Activated CD4-positive, alpha-beta T cell treated with anti-CD3 and anti-CD28 coated beads for 36 hours (primary cell): ENCODE results near the gene NFIL3. TPM values are rescaled to one million over a fixed set of nuclear protein-coding genes. Genes with fewer than 3 reads are reported as not detected.

Experiments
- ATAC-seq: fragments of 200-7000 bp; cut with Tn5 transposase; one replicate; pipeline ENCODE4 v1.10.0; 2021; ENCODE audit warnings: mild to moderate bottlenecking, moderate library complexity
- CTCF ChIA-PET: fragments of 350-600 bp; sonication (Branson Sonifier 250); formaldehyde crosslinking; loops from one replicate; lab custom pipeline; 2021; ENCODE audit warnings: antibody characterized with exemption; lab: Charles Lee
- POLR2A ChIA-PET: fragments of 350-600 bp; sonication (Branson Sonifier 250); formaldehyde crosslinking; loops from one replicate; lab custom pipeline; 2021; ENCODE audit warnings: antibody characterized with exemption, inconsistent platforms; lab: Charles Lee
- DNase-seq: peaks from one replicate; pipeline ENCODE4 v3.0.0-alpha.2; 2020
- H3K27ac Mint-ChIP-seq: one replicate; pipeline ENCODE4 v1.8.0; 2021; ENCODE audit warnings: mixed read lengths
- H3K27me3 Mint-ChIP-seq: one replicate; pipeline ENCODE4 v1.8.0; 2021; ENCODE audit warnings: mixed read lengths
- H3K36me3 Mint-ChIP-seq: one replicate; pipeline ENCODE4 v1.8.0; 2021; ENCODE audit warnings: low read depth, mixed read lengths
- H3K4me1 Mint-ChIP-seq: one replicate; pipeline ENCODE4 v1.8.0; 2021; ENCODE audit warnings: mixed read lengths
- H3K4me3 Mint-ChIP-seq: one replicate; pipeline ENCODE4 v1.8.0; 2021; ENCODE audit warnings: mild to moderate bottlenecking, moderate library complexity, mixed read lengths
- H3K9me3 Mint-ChIP-seq: one replicate; pipeline ENCODE4 v1.8.0; 2021; ENCODE audit warnings: low read depth, mixed read lengths
- intact Hi-C, 2 experiments: fragments of 100-400 bp; cut with DNase I in 1 of 2; cut with micrococcal nuclease in 1 of 2; formaldehyde crosslinking; loops; one replicate each; pipeline versions ENCODE4 v1.14.2 to v1.15.1; 2022 to 2024; cut with DNase I, micrococcal nuclease
- total RNA-seq, 2 experiments: library from RNA; stranded (reverse); gene quantifications; one replicate each; pipeline ENCODE4 v1.2.3, GENCODE V29; 2021

NFIL3 gene
- total RNA-seq, 2 experiments from 2014 or later = 120 to 122 TPM

DNA sequence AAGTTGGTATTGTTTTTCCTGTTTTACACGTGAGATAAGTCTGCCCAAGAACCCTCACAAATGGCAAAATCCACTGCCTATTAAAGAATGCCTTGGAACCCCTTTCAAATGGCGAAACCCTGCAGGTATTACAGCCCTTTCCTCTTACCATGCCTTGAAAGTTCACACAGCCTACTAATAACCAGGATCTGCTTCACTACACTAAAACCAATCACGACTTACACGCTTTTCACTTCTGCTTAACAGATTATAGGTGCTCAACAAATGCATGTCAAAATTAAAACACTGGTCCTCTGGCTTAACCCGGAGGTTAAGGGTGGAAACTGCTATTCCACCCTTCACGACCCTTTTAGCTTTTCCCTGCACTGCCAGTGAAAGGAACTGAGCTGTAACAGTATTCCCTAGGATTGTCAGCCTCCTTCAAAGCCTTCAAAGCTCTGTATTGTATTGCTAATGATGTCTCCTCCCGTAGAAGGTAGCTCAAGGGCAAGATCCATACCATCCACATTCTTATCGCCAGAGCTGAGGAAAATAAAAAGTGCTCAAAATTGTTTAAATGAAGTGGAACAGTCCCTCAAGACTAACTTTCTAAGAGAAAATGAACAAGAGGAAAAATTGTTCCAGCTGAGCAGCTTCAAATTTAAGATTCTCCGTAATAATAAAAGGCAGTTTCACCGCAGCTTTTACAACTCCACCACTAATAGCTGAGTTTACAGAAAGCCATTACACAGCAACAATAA lies 62.9 kb downstream of the NFIL3 start:
- Mint-ChIP-seq H3K36me3 (peaks cover 43% of the 10 kb centered on the region), H3K4me3 (peak overlapping the region; percentile 87), H3K27me3 (no peaks in the 10 kb centered on the region), H3K27ac (peak overlapping the region; percentile 86), H3K9me3 (no peaks in the 10 kb centered on the region), H3K4me1 (peaks cover 58% of the 10 kb centered on the region)
- intact Hi-C loops = loop anchor here in 1 of 2 experiments (1.0 kb wide), 2 partner anchors 31 to 35 kb away; no protein-coding TSS in a partner anchor
- ATAC-seq (no peak), DNase-seq (no peak)
- CTCF ChIA-PET = interaction anchor here (0.7 to 1.4 kb wide), 6 partner anchors 20 to 445 kb away, joined by 3 to 7 read pairs (median 3); no protein-coding TSS in a partner anchor
- POLR2A ChIA-PET = interaction anchor here (0.6 to 4.4 kb wide), 5 partner anchors 13 to 168 kb away, joined by 3 to 24 read pairs (median 6); partner anchors contain the start of gene NFIL3

DNA sequence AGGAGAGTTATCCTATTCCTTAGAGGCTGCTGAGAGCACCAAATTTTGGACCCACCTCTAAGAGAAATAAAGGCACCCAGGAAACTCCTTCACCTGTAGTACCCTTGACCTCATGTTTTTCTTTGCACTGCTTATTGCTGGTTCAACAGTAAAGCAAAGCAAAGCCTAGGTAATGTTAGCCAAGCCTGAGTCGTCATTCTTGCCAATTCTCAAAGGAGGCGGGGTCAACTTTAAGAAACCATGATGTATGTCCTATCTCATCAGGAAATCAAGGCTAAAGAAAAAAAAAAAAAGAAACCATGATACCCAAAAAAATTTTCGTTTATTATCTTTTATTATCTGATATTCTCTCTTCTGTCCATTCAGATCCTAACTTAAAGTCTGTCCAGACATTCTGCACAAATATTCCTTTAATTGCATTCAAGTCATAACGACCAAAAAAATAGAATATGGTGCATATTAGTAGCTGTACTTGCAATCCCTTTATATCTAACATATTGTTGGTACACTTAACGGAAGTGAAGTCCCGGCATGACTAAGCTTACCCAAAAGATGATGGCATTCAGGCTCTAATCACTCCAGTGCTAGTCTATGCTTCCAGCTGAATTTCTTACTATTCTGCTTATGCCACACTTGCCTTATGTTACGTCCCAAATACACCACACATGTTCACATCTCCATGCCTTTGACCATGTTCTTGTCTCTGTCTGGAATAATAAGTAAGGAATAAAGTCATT lies 63.7 kb downstream of the NFIL3 start:
- Mint-ChIP-seq H3K27me3 (no peaks in the 10 kb centered on the region), H3K27ac (peak overlapping the region; percentile 98), H3K9me3 (no peaks in the 10 kb centered on the region), H3K36me3 (peaks cover 52% of the 10 kb centered on the region), H3K4me1 (peaks cover 61% of the 10 kb centered on the region), H3K4me3 (peak overlapping the region; percentile 87)
- ATAC-seq (peak; percentile 38), DNase-seq (peak; percentile 48)
- POLR2A ChIA-PET = interaction anchor here (0.6 to 4.4 kb wide), 17 partner anchors 9 to 444 kb away, joined by 3 to 33 read pairs (median 11); partner anchors contain the start of gene NFIL3
- intact Hi-C loops = loop anchor here (1.0 to 5.0 kb wide), 16 partner anchors 11 to 352 kb away; partner anchors contain the start of gene NFIL3 (in 1 of the 2)
- CTCF ChIA-PET = interaction anchor here (0.7 to 1.7 kb wide), 6 partner anchors 19 to 288 kb away, joined by 3 to 5 read pairs (median 4); no protein-coding TSS in a partner anchor

DNA sequence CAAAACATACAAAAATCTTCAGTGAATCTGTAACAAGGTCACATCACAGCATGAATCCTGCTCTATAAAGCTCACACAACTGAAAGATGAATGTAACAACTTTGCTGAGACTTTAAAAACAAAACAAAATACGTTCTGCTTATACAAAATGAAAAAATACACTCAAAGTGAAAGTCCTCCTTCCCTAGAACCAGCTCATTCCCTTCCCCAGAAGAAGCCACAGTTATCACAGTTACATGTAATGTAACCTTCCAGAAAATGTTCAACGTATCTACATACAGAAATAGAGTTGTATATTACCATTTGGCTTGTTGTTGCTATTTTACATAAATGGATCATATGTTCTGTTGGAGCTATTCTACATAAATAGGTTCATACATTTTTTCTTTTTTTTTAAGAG lies 64.5 kb downstream of the NFIL3 start:
- intact Hi-C loops = loop anchor here (1.0 to 5.0 kb wide), 15 partner anchors 10 to 353 kb away; partner anchors contain the start of gene NFIL3 (in 1 of the 2)
- Mint-ChIP-seq H3K4me3 (peak overlapping the region; percentile 87), H3K27me3 (no peaks in the 10 kb centered on the region), H3K9me3 (no peaks in the 10 kb centered on the region), H3K36me3 (peaks cover 58% of the 10 kb centered on the region), H3K27ac (peak overlapping the region; percentile 98), H3K4me1 (peaks cover 67% of the 10 kb centered on the region)
- DNase-seq (no peak), ATAC-seq (peak; percentile 64)
- POLR2A ChIA-PET = interaction anchor here (0.6 to 4.4 kb wide), 24 partner anchors 8 to 444 kb away, joined by 3 to 33 read pairs (median 6); partner anchors contain the start of gene NFIL3
- CTCF ChIA-PET = interaction anchor here (0.8 to 1.7 kb wide), 12 partner anchors 19 to 443 kb away, joined by 3 to 5 read pairs (median 4); no protein-coding TSS in a partner anchor

Other genes with a start within 250 kb of the NFIL3 start
- 10 to 100 TPM; 30.4 to 30.8 TPM for gene AUH, start 61.9 kb downstream of the NFIL3 start, total RNA-seq